ENCODE data around the gene ERVW-1.

ERVW-1 gene

DNA sequence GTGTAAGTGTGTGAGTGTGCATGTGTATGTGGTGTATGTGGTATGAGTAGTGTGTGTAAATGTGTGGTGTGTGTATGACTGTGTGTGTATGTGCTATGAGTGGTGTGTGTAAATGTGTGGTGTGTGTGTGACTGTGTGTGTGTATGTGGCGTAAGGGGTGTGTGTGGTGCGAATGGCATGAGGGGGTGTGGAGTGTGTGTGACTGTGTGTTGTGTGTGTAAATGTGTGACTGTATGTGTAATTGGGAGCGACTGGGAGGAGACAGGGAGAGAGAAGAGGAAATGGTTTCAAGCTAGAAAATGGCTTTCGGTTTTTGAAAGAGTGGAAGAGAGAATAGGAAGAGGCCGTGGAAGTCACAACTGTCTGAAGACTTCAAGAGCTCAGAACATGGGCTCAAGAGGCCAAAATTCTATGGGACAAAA lies 54.0 kb downstream of the ERVW-1 start:
- no peak for DNase-seq
- ATAC-seq: no peak

DNA sequence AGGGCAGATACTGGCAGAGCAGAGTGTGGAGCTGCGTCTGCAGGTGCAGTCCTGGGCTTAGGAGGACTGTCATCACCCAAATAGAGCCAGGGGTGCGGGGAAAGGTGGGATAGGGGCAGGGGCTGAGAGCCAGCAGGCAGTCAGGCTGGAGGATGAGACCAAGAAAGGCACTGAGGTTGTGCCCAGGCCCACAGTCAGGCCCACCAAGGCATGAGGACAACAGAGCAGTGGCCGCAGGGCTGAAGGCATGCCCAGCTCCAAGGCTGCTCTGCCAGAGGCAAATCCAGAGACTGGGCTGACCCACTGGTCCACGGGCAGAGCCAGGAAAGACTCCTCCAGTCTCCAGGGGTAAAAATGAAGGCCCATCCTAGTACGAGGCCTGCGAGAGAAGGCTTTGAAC lies 54.8 kb downstream of the ERVW-1 start:
- no peak for ATAC-seq
- no peak for DNase-seq

DNA sequence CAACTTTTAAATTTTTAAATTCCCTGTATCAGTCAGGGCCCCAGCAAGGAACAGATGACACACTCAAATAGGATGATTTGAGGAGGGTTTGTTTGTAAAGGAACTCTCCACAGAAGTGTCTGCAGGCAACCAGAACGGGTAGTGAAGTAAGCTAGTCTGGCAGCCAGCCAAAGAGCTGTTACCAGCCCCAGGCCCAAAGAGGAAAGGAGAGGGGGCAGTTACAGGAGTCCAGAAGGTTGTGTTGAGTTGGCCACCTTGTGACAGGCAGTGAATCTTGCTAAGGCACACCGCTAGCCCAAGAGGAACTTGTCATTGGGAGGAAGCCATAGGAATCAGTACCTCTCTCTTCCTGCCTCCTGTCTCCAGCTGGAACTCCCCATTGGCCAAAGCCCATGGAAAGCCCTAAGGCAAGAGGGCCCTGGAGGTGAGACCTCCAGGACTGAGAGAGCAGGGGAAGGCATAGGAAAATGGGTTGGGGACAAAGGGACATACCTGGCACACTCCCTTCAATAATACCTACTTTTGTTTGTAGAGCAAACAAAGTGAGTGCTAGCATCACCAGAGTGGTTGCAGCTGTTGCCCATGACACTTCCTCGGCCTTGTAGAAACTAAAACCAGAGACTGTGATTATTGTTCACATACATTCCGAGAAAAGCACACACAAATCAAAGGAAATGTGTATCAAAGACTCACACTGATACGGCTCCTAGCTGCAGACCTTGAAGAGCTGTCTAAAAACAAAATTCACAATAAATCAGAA lies 55.9 kb downstream of the ERVW-1 start:
- no peak for ATAC-seq
- DNase-seq: no peak

Data from stimulated activated naive CD8-positive, alpha-beta T cell treated with anti-CD3 and anti-CD28 coated beads, Interleukin-15, Interleukin-2, amounts not matched to agents 100 U/mL and 50 U/mL, for 24 hours (primary cell).